ENCODE measurements around the gene TRAM2. TPM values are rescaled to one million over a fixed set of nuclear protein-coding genes. Genes with fewer than 3 reads are reported as not detected.

The TRAM2 gene
- total RNA-seq, 1 experiment from 2014 or later = 28.4 TPM

GRCh38 chr6:52526634-52527033, 50.2 kb downstream of the TRAM2 start:
- DNase-seq = no peak
- Histone ChIP-seq H3K27me3 (no peaks in the 10 kb centered on the region), H3K4me1 (peaks cover 31% of the 10 kb centered on the region)

GRCh38 chr6:52524918-52525317, 51.9 kb downstream of the TRAM2 start:
- DNase-seq = peak; percentile 59 to 78
- Histone ChIP-seq H3K4me1 (peaks cover 31% of the 10 kb centered on the region), H3K4me3 (no peak overlapping the region), H3K27ac (0 out of 2 replicates have a peak overlapping the region, but pooled peaks have one; percentile 1), H3K27me3 (no peaks in the 10 kb centered on the region), H3K36me3 (no peaks in the 10 kb centered on the region), H3K9me3 (replicated peaks) (no peaks in the 10 kb centered on the region)

More at GRCh38 chr6:52526634-52527033, 50.2 kb downstream of the TRAM2 start:
- H3K27ac ChIP-seq = no peak overlapping the region
- no peaks in the 10 kb centered on the region for H3K9me3 ChIP-seq (replicated peaks)
- no peak overlapping the region for H3K4me3 ChIP-seq
- no peaks in the 10 kb centered on the region for H3K36me3 ChIP-seq

GRCh38 chr6:52523378-52524142, 53.3 kb downstream of the TRAM2 start:
- no peak for DNase-seq
- no peaks in the 10 kb centered on the region for H3K27me3 ChIP-seq
- no peak overlapping the region for H3K4me3 ChIP-seq
- peaks cover 33% of the 10 kb centered on the region for H3K4me1 ChIP-seq
- H3K9me3 ChIP-seq (replicated peaks) = no peaks in the 10 kb centered on the region
- no peak overlapping the region for H3K27ac ChIP-seq
- no peaks in the 10 kb centered on the region for H3K36me3 ChIP-seq

- H3K4me3 ChIP-seq = no peak overlapping the region
- DNase-seq = no peak
- H3K9me3 ChIP-seq (replicated peaks) = no peaks in the 10 kb centered on the region
- H3K4me1 ChIP-seq = peaks cover 40% of the 10 kb centered on the region
- H3K27ac ChIP-seq = no peak overlapping the region
- no peaks in the 10 kb centered on the region for H3K36me3 ChIP-seq
- no peaks in the 10 kb centered on the region for H3K27me3 ChIP-seq
These were observed 54.2 kb downstream of the TRAM2 start for GRCh38 chr6:52522655-52523054.

- Histone ChIP-seq H3K27me3 (no peaks in the 10 kb centered on the region), H3K36me3 (0 out of 2 replicates have a peak, but pooled peaks cover under 1% of the 10 kb centered on the region), H3K9me3 (replicated peaks) (no peaks in the 10 kb centered on the region), H3K4me1 (peaks cover 43% of the 10 kb centered on the region), H3K4me3 (no peak overlapping the region), H3K27ac (no peak overlapping the region)
- DNase-seq = no peak
These were observed 54.7 kb downstream of the TRAM2 start for GRCh38 chr6:52522151-52522626.

- no peak for DNase-seq
- Histone ChIP-seq H3K27ac (no peak overlapping the region), H3K4me1 (peaks cover 44% of the 10 kb centered on the region)
These were observed 57.2 kb downstream of the TRAM2 start for GRCh38 chr6:52519618-52520017.

GRCh38 chr6:52518279-52518945, 58.4 kb downstream of the TRAM2 start:
- DNase-seq = no peak
- Histone ChIP-seq H3K36me3 (peaks cover 27% of the 10 kb centered on the region), H3K27ac (peak overlapping the region; percentile 88), H3K4me1 (peaks cover 37% of the 10 kb centered on the region), H3K4me3 (peak overlapping the region; percentile 32), H3K27me3 (no peaks in the 10 kb centered on the region), H3K9me3 (replicated peaks) (no peaks in the 10 kb centered on the region)

More at GRCh38 chr6:52519618-52520017, 57.2 kb downstream of the TRAM2 start:
- no peaks in the 10 kb centered on the region for H3K9me3 ChIP-seq (replicated peaks)
- H3K27me3 ChIP-seq = no peaks in the 10 kb centered on the region
- peaks cover 23% of the 10 kb centered on the region for H3K36me3 ChIP-seq
- H3K4me3 ChIP-seq = no peak overlapping the region

- peak overlapping the region; percentile 88 for H3K27ac ChIP-seq
- peaks cover 34% of the 10 kb centered on the region for H3K36me3 ChIP-seq
- no peaks in the 10 kb centered on the region for H3K9me3 ChIP-seq (replicated peaks)
- DNase-seq = peak; percentile 88 to 89
- H3K4me1 ChIP-seq = peaks cover 30% of the 10 kb centered on the region
- peak overlapping the region; percentile 32 for H3K4me3 ChIP-seq
- no peaks in the 10 kb centered on the region for H3K27me3 ChIP-seq
These were observed 59.2 kb downstream of the TRAM2 start for GRCh38 chr6:52517502-52518278.

GRCh38 chr6:52516943-52517342, 59.9 kb downstream of the TRAM2 start:
- H3K36me3 ChIP-seq = peaks cover 36% of the 10 kb centered on the region
- DNase-seq = no peak
- no peaks in the 10 kb centered on the region for H3K27me3 ChIP-seq
- H3K4me3 ChIP-seq = no peak overlapping the region
- H3K9me3 ChIP-seq (replicated peaks) = no peaks in the 10 kb centered on the region
- H3K4me1 ChIP-seq = peaks cover 30% of the 10 kb centered on the region
- peak overlapping the region; percentile 88; the same call in 1 of the 2 replicates for H3K27ac ChIP-seq

- no peaks in the 10 kb centered on the region for H3K27me3 ChIP-seq
- H3K27ac ChIP-seq = no peak overlapping the region
- peaks cover 39% of the 10 kb centered on the region for H3K36me3 ChIP-seq
These were observed 60.6 kb downstream of the TRAM2 start for GRCh38 chr6:52516269-52516668.

GRCh38 chr6:52515219-52515960, 61.5 kb downstream of the TRAM2 start:
- H3K36me3 ChIP-seq = peaks cover 45% of the 10 kb centered on the region

More at GRCh38 chr6:52516269-52516668, 60.6 kb downstream of the TRAM2 start:
- no peak for DNase-seq
- Histone ChIP-seq H3K9me3 (replicated peaks) (no peaks in the 10 kb centered on the region), H3K4me1 (peaks cover 32% of the 10 kb centered on the region), H3K4me3 (no peak overlapping the region)

GRCh38 chr6:52514514-52514913, 62.3 kb downstream of the TRAM2 start:
- no peaks in the 10 kb centered on the region for H3K27me3 ChIP-seq
- DNase-seq = no peak
- H3K4me1 ChIP-seq = peaks cover 32% of the 10 kb centered on the region
- no peak overlapping the region for H3K4me3 ChIP-seq
- peaks cover 50% of the 10 kb centered on the region for H3K36me3 ChIP-seq
- no peaks in the 10 kb centered on the region for H3K9me3 ChIP-seq (replicated peaks)
- no peak overlapping the region for H3K27ac ChIP-seq

More at GRCh38 chr6:52515219-52515960, 61.5 kb downstream of the TRAM2 start:
- Histone ChIP-seq H3K4me3 (no peak overlapping the region), H3K9me3 (replicated peaks) (no peaks in the 10 kb centered on the region), H3K27me3 (no peaks in the 10 kb centered on the region), H3K27ac (no peak overlapping the region), H3K4me1 (peaks cover 32% of the 10 kb centered on the region)
- DNase-seq = no peak

GRCh38 chr6:52513896-52514295, 63.0 kb downstream of the TRAM2 start:
- H3K9me3 ChIP-seq (replicated peaks) = no peaks in the 10 kb centered on the region
- H3K4me1 ChIP-seq = peaks cover 32% of the 10 kb centered on the region
- DNase-seq = no peak
- H3K36me3 ChIP-seq = peaks cover 50% of the 10 kb centered on the region
- no peak overlapping the region for H3K27ac ChIP-seq
- no peak overlapping the region for H3K4me3 ChIP-seq
- no peaks in the 10 kb centered on the region for H3K27me3 ChIP-seq

GRCh38 chr6:52513464-52513863, 63.4 kb downstream of the TRAM2 start:
- Histone ChIP-seq H3K9me3 (replicated peaks) (no peaks in the 10 kb centered on the region), H3K36me3 (peaks cover 54% of the 10 kb centered on the region), H3K4me1 (peaks cover 29% of the 10 kb centered on the region), H3K4me3 (no peak overlapping the region), H3K27ac (no peak overlapping the region), H3K27me3 (no peaks in the 10 kb centered on the region)
- DNase-seq = no peak
